Epidermal melanocyte (primary cell): ENCODE measurements around the gene PRKD2.
A peak's percentile ranks its signal among the peaks of the same experiment; 100 is the strongest.

ENCODE experiments used
- DNase-seq: peaks from one replicate; pipeline ENCODE4 v3.0.0; 2011; ENCODE audit warnings: low spot score; ENCODE audit not compliant: insufficient read length

The PRKD2 gene

DNA sequence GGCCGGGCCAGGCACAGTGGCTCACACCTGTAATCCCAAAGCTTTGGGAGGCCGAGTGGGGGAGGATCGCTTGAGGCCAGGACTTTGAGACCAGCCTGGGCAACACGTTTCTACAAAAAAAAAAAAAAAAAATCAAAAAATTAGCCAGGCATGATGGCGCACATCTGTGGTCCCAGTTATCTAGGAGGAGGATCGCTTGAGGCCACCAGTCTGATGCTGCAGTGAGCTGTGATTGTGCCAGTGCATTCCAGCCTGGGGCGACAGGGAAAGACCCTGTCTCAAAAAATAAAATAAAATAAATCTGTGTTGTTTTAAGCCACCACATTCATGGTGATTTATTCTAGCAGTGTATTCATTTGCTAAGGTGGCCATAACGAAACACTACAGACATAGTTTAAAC lies 51.8 kb downstream of the PRKD2 start:
- DNase-seq = no peak

GRCh38 chr19:46661735-46662592 lies 55.0 kb downstream of the PRKD2 start:
- peak; percentile 87 for DNase-seq

DNA sequence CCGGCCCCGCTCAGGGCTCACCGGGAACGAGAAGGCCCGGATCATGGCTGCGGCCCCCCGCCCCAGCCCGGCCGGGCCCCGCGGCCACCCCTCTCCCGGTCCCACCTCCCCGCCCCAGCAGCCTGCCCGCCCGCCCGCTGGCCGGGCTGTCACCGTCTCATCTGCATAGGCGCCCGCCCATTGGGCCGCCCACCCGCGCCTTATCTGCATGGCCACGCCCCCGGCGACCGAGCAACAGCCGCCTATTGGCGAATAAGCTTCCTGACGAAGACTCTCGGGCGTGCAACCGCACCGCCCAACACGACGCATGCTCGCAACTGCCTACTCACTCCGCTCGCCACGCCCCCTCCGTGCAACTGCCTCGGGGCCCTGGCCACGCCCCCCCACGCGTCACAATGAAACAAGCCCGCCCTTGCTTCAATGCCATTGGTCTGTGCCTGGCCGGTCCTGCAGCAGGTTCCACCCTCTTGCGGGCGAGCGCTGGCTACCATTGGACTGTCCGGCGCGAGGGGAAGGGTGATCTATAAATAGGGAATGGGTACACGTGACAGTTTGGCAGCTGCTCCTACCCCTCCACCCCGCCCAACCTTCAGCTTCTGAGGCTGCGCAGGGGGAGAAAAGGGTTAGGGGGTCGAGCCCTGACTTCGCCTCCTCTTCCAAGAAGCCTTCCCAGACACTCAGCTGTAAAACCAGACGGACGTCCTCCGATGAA lies 55.7 kb downstream of the PRKD2 start, which contains the start of gene DACT3:
Gene DACT3, minus strand, starts transcription at position 163 of the 712 bp plus-strand sequence. Its CDS starts 118 bp downstream, at position 45.
- DNase-seq = peak; percentile 96

GRCh38 chr19:46660551-46661019 lies 56.3 kb downstream of the PRKD2 start:
- DNase-seq = no peak

DNA sequence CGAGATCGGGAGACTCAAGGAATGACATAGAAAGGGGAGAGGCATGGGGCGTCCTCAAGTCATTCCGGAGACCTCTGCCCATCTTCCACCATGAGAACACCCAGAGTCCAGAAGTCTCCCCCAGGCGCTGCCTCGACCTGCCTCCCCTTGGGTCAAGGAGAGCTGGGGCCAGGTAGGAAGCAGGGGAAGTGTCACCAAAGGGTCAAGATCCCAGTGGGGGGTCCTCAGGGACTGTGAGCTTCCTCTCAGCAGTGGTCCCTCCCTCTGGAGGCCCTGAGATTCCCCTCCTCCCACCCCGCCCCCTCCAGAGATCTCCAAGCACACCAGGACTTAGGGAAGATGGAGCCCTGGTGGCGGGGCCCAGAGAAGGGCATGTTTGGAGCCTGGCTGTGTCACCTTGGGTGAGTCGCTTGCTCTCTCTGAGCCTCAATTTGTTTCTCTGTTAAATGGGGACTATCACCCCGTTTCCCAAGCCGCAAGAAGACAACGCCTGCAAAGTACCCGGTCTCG lies 56.9 kb downstream of the PRKD2 start:
- no peak for DNase-seq

DNA sequence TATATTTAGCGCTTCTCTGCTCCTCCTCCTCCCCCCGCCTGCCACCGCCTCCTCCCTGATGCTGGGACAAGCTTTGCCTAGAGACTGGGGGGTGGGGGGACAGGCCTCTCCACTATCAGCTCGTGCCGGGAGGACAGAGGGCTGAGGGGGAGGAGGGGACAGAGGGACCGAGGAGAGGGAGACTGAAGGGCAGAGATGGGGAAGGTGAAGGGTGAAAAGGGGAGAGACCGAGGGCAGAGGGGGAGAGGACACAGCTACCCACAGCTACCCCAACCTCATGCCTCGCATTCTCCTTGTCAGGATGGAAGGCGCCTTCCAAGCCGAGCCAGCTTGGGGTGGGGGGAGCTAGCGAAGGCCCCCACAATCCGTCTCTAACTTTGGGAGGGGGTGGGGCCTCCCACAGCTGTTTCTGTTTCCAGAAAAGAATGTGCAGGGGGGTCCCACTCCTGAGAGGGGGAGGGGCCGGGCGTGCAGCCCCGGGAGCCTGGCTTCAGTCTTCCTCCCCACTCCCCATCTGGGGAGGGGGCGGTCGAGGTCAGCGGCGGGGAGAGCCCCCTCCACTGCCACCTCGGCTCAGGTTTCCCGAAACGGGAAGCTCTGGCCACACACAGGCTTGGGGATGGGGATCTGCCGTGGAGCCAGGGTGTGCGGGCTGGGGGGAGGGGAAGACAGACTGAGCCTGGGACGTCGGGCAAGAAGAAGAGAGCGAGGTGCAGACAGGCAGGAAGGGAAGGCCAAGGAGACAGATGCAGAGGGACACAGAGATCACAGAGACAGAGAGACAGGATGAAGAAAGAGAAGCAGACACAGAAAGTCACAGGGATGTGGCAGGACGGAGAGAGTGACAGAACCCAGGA lies 57.5 kb downstream of the PRKD2 start:
- no peak for DNase-seq

DNA sequence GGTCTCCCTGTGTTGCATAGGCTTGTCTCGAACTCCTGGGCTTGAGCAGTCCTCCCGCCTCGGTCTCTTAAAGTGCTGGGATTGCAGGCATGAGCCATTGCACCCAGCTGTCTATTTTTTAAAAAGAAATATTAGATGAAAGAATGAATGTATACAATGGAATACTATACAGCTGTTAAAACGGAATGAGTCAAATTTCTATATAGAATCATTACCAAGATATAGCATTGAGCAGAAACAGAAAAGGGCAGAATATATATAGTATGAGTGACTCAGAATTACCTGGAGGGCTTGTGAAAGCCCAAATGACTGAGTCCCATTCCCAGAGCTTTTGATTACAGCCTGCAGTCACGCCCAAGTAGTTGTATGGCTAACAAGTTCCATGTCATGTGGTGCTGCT lies 60.4 kb downstream of the PRKD2 start:
- DNase-seq = no peak

DNA sequence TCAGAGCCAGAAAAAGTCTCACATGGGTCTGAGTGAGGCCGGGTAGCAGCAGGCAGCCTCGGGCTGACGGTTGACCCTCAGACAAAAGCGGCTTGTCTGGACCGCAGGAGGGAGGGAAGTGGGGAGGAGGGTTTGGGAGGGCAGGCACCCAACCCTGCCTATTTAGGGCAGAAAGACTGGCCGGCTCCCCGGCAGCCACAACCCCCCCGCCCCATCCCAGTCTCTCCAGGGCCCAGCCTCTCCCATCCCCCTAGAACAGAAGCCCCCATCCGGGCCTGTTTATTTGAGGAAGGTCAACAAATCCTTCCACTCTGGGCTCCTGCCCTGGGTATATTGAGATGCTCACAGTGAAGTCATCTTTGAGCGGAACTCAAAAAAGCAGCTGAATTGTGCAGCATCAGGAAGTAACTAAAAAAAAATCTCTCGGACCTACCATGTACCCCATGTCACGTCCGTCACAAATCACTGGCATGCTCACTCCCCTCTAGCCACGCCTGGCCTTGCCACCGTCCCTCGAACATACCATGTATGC lies 62.2 kb downstream of the PRKD2 start:
- peak; percentile 93 for DNase-seq

DNA sequence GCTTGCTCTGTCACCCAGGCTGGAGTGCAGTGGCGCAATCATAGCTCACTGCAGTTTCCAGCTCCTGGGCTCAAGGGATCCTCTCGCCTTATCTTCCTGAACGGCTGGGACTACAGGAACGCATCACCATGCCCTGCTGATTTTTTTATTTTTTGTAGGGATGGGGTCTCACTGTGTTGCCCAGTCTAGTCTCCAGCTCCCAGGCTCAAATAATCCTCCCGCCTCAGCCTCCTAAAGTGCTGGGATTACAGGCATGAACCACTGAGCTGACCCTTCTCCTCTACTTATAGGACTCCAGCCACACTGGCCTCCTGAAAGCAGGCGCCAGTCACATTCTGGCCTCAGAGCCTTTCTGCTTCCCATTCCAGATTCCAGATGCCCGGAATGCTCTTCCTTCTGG lies 66.5 kb downstream of the PRKD2 start:
- DNase-seq = no peak

GRCh38 chr19:46648961-46649960 lies 67.7 kb downstream of the PRKD2 start:
- no peak for DNase-seq

DNA sequence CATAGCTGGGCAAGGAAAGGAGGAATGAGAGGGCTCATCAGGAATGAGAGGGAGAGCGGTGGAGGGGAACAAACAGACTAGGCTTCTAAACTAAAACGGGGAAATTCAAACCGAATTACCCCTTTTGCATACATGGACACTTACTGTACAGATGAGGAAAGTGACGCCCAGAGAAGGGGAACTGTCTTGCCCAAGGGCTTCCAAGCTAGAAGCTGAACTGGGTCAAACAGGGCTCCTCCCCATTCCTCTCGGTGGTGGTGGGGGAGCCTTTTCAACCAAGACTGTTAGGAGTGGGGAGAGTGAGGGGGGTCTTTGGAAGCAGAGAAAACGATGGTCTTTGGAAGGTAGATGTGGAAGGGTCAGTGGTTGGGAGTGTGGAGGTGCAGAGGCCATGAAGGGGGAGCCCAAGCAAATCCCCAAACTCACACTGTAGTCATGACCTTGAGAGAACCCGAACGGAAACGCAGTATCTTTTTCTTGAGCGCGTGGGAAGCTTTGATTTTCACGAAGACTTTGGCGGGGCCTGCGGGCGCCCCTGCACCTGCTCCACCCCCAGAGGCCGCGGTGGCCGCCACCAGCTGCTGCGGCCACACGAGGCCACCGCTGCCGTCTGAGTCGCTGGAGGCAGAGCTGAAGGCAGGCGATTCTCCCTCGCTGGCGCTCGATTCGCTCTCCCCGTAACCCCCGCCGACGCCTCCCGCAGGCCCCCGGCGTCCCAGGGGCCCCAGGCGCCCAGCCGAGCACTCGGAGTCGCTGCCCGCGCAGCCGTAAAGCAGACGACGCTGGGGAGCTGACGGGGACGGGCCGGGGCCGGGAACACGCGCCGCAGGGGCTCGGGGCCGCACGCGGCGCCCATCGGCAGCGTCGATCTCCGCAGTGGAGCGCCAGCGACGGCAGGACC lies 68.6 kb downstream of the PRKD2 start:
- DNase-seq = peak; percentile 19

- DNase-seq = no peak
These were observed 70.5 kb downstream of the PRKD2 start for GRCh38 chr19:46646402-46646801.

GRCh38 chr19:46644720-46645119 lies 72.2 kb downstream of the PRKD2 start:
- no peak for DNase-seq

- no peak for DNase-seq
These were observed 76.3 kb downstream of the PRKD2 start for GRCh38 chr19:46640656-46641055.

GRCh38 chr19:46639358-46640182 lies 77.3 kb downstream of the PRKD2 start:
- DNase-seq = peak; percentile 72

- no peak for DNase-seq
These were observed 79.7 kb downstream of the PRKD2 start for GRCh38 chr19:46637224-46637623.

GRCh38 chr19:46635920-46636761 lies 80.8 kb downstream of the PRKD2 start, which contains the start of gene GNG8:
GNG8 (minus strand) TSS chr19:46636202; CDS start chr19:46634682, 1,520 bp downstream.
- no peak for DNase-seq
